ENCODE data around the gene GNB4.
A peak's percentile ranks its signal among the peaks of the same experiment; 100 is the strongest.

GNB4 gene

GRCh38 chr3:179347345-179348194 lies 103.7 kb downstream of the GNB4 start, which contains the start of gene MFN1:
TSS of gene MFN1 (plus strand) at chr3:179347709. CDS start at chr3:179348852, 1,143 bp downstream.
- peak; percentile 85 for DNase-seq
